GM10266 (cell line): ENCODE measurements around the gene ITIH5.

ENCODE experiments used
- DNase-seq: peaks from one replicate; pipeline ENCODE4 v3.0.0; 2012; ENCODE audit errors: extremely low spot score
- TF ChIP-seq, protein P1 (sequence below): IDR thresholded peaks from 2 replicates; pipeline ENCODE4 v1.5.1; 2012; ENCODE audit warnings: mild to moderate bottlenecking, low read depth; ENCODE audit not compliant: control insufficient read depth, insufficient read depth; ENCODE audit errors: missing control alignments

ITIH5 gene

DNA sequence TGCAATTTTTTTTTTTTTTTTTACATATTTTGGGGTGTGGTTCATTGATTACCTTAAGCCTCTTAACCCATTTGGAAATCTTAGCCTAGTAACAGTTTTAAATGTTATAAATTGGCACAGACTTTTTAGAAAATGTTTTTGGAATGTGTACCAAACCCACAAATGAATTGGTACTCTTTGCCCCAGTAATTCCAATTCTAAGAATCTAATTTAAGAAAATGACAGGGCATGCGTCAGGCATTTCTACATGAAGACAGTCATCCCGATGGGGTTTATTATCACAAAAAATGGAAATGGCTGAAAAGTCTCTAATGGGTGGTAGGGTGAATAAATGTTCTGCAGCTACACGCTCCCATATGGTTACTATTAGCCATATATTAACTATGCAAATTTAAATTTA, 54.9 kb downstream of the ITIH5 start:
- TF ChIP-seq, protein P1, sequence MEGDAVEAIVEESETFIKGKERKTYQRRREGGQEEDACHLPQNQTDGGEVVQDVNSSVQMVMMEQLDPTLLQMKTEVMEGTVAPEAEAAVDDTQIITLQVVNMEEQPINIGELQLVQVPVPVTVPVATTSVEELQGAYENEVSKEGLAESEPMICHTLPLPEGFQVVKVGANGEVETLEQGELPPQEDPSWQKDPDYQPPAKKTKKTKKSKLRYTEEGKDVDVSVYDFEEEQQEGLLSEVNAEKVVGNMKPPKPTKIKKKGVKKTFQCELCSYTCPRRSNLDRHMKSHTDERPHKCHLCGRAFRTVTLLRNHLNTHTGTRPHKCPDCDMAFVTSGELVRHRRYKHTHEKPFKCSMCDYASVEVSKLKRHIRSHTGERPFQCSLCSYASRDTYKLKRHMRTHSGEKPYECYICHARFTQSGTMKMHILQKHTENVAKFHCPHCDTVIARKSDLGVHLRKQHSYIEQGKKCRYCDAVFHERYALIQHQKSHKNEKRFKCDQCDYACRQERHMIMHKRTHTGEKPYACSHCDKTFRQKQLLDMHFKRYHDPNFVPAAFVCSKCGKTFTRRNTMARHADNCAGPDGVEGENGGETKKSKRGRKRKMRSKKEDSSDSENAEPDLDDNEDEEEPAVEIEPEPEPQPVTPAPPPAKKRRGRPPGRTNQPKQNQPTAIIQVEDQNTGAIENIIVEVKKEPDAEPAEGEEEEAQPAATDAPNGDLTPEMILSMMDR: no peak

DNA sequence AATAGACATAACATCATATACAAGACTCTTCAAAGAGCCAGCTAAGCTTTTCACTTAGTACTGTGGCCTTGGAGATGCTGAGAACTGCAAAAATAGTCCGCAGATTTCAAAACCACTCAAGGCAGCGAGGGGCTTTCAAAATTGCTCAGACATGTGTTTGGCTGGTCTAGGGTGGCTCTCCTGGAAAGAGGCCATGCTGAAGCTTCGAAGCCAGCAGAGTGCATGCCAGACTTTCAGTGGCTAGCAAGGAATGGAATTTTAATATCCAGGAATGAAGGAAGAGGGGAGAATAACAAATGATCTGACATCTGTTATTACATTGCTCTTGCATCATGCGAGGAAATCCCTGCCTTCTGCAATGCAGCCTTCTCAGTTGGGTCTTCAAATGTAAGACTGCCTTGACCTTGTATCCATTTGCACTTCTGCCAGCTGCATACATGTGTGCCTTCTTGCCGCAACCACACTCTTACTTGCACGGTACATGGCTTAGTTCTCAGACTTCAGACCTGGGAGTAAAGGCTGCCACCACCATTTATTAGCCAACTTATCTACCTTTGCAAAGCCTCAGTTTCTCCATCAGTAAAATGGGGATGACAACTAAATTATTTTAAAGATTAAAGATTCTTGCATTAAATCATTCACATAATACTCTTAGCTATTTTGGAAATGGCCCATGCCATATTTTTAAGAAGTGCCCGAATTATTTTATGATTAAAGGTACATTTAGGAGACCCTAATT, 55.9 kb downstream of the ITIH5 start:
- TF ChIP-seq, protein P1: no peak
- DNase-seq: no peak

More for the DNA sequence above, 54.9 kb downstream of the ITIH5 start:
- DNase-seq: no peak

DNA sequence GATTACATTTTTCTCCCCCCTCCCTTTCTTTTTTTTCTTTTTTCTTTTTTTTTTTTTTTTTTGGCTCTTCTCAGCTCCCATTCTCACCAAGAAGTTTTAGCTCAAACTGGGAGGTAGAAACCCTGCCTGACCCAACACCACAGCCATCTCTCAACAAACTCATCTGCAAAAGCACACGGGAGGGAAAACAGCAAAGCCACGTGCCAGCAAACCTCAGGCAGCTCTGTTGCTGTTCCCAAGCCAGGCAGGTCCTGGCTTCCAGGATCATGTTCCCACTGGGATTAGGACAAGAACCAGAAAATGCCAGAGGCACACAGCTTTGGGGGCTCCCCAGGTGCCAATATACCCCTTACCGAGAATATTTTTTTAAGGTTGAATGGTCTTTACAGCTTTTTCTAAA, 56.7 kb downstream of the ITIH5 start:
- DNase-seq: no peak
- TF ChIP-seq, protein P1: no peak

DNA sequence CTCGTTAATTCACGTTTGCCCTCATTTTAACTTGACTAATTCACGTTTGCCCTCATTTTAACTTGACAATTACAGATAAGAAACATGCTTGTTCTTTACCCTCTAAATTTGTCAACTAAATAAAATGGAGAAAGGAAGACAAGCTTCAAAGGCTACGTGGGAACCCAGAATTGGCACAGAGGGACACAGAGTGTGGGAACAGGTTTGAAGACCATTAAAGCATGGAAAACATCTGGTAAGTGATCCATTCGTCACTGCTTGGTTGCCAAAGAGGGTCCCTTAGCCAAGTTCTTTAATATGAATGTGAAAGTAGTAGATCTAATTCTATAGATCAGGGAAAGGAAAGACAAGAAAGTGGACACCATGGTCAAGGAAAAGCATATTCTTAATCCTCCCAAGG, 57.2 kb downstream of the ITIH5 start:
- TF ChIP-seq, protein P1: no peak
- DNase-seq: no peak

DNA sequence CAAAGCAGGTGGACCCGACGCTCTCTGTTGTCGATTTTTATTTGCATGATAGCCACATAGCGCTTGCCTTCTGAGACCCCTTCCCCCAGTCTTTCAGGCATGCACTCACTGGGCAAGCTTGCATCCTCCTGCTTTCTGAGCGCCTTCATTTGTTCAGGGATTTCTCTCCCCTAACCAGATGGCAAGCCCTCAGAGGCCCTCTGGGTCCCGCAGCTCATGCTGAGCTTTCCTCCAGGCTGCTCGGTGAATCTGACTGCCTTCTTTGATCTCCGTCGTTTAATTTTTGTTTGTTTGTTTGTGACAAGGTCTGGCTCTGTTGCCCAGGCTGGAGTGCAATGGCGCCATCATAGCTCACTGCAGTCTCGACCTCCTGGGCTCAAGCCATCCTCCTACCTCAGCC, 58.8 kb downstream of the ITIH5 start:
- TF ChIP-seq, protein P1: no peak
- no peak for DNase-seq

DNA sequence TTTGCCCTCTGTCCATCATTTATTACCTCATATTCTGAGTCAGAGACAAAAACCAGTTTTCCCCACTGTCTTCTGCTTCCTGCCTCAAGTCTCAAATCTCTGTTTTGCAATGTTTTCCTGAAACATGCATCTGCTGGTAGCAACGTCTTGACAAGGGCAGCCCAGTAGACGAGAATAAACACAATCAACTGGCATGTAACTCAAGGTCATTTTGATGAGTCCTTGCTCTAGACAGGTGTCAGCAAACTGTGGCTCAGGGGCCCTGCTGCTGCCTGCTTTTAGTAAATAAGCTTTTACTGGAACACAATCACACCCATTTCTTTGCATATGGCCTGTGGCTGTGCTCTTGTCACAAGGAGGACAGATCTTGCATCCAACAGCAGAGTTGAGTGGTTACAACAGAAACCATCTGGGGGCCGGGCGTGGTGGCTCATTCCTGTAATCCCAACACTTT, 59.8 kb downstream of the ITIH5 start:
- DNase-seq: no peak
- TF ChIP-seq, protein P1: no peak

DNA sequence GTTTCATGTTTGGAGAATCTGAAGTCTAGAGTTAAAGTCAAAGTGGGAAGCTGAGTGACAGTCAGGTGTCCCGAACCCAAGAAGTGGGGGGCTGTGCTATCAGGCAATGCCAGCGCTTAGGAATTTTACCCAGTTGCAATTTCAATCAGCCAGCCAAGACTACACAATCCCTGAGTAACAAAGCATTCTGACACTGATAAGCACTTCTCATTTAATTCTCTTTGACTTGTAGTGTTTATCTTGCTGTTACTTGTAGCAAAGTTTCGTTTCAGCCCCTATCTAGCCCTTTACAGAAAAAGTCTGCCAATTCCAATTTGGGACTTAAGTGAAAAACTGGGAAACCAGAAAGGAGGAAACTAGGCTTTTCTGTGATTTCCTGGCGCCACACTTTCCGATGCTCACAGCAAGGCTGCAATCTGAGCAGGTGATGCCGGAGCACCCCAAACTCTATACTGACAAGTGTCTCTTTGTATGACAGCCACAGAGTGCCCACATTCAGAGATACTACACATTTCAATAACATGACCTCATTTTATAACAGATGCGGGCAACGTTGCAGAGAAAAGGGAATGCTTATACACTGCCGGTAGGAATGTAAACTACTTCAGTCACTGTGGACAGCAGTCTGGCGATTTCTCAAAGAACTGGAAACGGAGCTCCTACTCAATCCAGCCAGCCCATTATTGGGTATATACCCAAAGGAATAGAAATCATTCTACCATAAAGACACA, 61.0 kb downstream of the ITIH5 start:
- no peak for DNase-seq
- TF ChIP-seq, protein P1: no peak
